Right ventricle myocardium inferior (tissue), 1 donor: ENCODE results near the gene CCDC107. TPM values are rescaled to one million over a fixed set of nuclear protein-coding genes. Genes with fewer than 3 reads are reported as not detected.

Source experiments
- ATAC-seq: fragments of 200-7000 bp; cut with Tn5 transposase; one replicate; pipeline ENCODE4 v1.9.1; 2020; ENCODE audit warnings: mild to moderate bottlenecking, moderate library complexity
- DNase-seq: peaks from one replicate; pipeline ENCODE4 v3.0.0; 2021; ENCODE audit errors: missing footprints
- intact Hi-C: fragments of 100-400 bp; cut with DNase I; formaldehyde crosslinking; loops from one replicate; pipeline ENCODE4 v1.11.0; 2022
- total RNA-seq: library from RNA; stranded (reverse); fragmentation: NEBNext Ultra II Directional; extraction: Animal tissue kit (Norgen Biotek cat#: 25700); gene quantifications from one replicate; pipeline ENCODE4 v1.2.1, GENCODE V29; 2021
- donor health status: DM: no; HTN: yes; CAD: no; lungs with severe emphysema.

Gene CCDC107
- total RNA-seq, 1 donor from 2014 or later: 58.6 TPM

- ATAC-seq (peak; percentile 2), DNase-seq (no peak)
- intact Hi-C loops: no loop called here
Observed at GRCh38 chr9:35675204-35675603, 17.1 kb downstream of the CCDC107 start.

GRCh38 chr9:35675732-35676392, 17.8 kb downstream of the CCDC107 start:
- DNase-seq (peak; percentile 65), ATAC-seq (peak; percentile 62)
- intact Hi-C loops: no loop called here

- DNase-seq: no peak
- intact Hi-C loops: no loop called here
Observed at GRCh38 chr9:35679091-35679490, 21.0 kb downstream of the CCDC107 start.

GRCh38 chr9:35679766-35680330, 21.8 kb downstream of the CCDC107 start:
- DNase-seq: no peak
- intact Hi-C loops: no loop called here
- ATAC-seq: no peak

More at GRCh38 chr9:35679091-35679490, 21.0 kb downstream of the CCDC107 start:
- ATAC-seq: no peak

GRCh38 chr9:35680331-35681105, 22.4 kb downstream of the CCDC107 start:
- DNase-seq: no peak
- intact Hi-C loops: no loop called here
- ATAC-seq: no peak

GRCh38 chr9:35681341-35682002, 23.4 kb downstream of the CCDC107 start:
- no peak for DNase-seq
- intact Hi-C loops: no loop called here
- ATAC-seq: no peak

GRCh38 chr9:35682051-35682450, 24.0 kb downstream of the CCDC107 start:
- DNase-seq (no peak), ATAC-seq (no peak)
- intact Hi-C loops: no loop called here

GRCh38 chr9:35682520-35683315, 24.6 kb downstream of the CCDC107 start:
- intact Hi-C loops: no loop called here
- no peak for DNase-seq
- no peak for ATAC-seq

- ATAC-seq: no peak
- intact Hi-C loops: no loop called here
- no peak for DNase-seq
Observed at GRCh38 chr9:35683323-35683722, 25.2 kb downstream of the CCDC107 start.

GRCh38 chr9:35684921-35685320, 26.8 kb downstream of the CCDC107 start:
- ATAC-seq (no peak), DNase-seq (no peak)
- intact Hi-C loops: no loop called here

- ATAC-seq (no peak), DNase-seq (no peak)
- intact Hi-C loops: no loop called here
Observed at GRCh38 chr9:35685506-35685905, 27.4 kb downstream of the CCDC107 start.

- ATAC-seq: peak; percentile 30
- intact Hi-C loops: no loop called here
Observed at GRCh38 chr9:35686222-35687203, 28.4 kb downstream of the CCDC107 start.

GRCh38 chr9:35687306-35687705, 29.2 kb downstream of the CCDC107 start:
- intact Hi-C loops: no loop called here
- DNase-seq (no peak), ATAC-seq (no peak)

More at GRCh38 chr9:35686222-35687203, 28.4 kb downstream of the CCDC107 start:
- no peak for DNase-seq

GRCh38 chr9:35687972-35688557, 30.0 kb downstream of the CCDC107 start:
- no peak for ATAC-seq
- intact Hi-C loops: no loop called here
- no peak for DNase-seq

GRCh38 chr9:35688558-35689541, 30.8 kb downstream of the CCDC107 start:
- ATAC-seq (no peak), DNase-seq (no peak)
- intact Hi-C loops: no loop called here
